T follicular helper cell (primary cell): ENCODE measurements around the gene DMXL1.

Experiments used
- DNase-seq: peaks from one replicate; pipeline ENCODE4 v3.0.0-alpha.2; 2020; ENCODE audit warnings: low read depth
- total RNA-seq, 2 experiments: gene quantifications; one replicate each; lab custom pipeline; 2026; lab: John Stamatoyannopoulos, UW

The DMXL1 gene, protein sequence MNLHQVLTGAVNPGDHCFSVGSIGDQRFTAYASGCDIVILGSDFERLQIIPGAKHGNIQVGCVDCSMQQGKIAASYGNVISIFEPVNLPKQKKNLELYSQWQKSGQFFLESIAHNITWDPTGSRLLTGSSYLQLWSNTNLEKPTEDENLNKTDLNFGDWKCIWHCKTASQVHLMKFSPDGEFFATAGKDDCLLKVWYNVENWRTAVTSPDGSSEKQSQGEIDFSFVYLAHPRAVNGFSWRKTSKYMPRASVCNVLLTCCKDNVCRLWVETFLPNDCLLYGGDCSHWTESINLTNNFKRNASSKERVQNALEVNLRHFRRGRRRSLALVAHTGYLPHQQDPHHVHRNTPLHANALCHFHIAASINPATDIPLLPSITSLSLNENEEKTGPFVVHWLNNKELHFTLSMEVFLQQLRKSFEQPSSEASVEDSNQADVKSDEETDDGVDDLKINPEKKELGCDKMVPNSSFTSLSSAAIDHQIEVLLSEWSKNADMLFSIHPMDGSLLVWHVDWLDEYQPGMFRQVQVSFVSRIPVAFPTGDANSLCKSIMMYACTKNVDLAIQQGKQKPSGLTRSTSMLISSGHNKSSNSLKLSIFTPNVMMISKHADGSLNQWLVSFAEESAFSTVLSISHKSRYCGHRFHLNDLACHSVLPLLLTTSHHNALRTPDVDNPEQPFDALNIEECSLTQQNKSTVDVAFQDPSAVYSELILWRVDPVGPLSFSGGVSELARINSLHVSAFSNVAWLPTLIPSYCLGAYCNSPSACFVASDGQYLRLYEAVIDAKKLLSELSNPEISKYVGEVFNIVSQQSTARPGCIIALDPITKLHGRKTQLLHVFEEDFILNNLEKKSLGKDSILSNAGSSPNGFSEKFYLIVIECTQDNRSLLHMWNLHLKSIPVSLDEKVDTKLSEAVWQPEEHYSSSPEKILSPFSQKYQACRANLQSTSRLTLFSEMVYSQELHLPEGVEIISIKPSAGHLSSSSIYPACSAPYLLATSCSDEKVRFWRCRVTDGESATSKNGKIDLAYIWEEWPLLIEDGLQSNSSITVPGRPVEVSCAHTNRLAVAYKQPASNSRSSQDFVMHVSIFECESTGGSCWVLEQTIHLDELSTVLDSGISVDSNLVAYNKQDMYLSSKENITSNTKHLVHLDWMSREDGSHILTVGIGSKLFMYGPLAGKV (N-terminal part only)
- 75.3 to 89.7 reads per million in 2 experiments for total RNA-seq

DNA sequence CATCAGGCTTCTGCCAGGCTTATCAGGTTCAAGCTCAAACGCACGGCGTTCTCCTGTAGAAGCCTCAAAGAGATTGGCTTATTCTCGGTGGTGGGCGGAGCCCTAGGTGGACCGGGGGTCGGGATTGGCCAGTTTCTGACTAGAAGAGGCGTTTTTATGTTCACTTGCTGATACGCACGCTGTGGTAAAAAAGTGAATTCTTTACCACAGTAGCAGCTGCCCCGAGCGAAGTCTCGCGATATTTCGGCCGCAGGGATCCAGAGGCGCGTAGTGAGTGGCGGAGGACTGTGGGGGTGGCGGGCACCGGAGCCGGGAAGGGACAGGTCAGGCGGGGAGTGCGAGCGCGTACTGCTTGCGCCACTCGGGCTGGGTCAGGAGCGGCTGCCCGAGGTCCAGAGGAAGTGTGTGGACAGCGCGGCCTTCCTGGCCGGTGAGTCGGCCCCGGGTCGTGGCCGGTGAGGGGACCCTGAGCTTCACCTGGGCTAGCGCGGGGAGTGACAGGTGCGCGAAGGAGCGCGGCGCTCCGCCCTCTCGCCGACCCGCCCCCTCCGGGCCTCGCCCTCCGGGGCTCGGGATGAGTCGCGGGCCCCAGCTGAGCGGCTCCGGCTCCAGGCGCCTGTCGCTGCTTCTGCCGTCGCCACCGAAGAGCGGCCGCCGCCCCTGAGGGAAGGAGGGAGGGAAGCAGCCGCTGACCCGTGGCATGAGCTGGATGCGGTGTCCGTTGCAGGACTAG is at the start of gene DMXL1:
DMXL1 (plus strand) TSS at position 260 of the 733 bp plus-strand sequence. CDS start 483 bp downstream, outside the sequence.
- peak; percentile 98 for DNase-seq

DNA sequence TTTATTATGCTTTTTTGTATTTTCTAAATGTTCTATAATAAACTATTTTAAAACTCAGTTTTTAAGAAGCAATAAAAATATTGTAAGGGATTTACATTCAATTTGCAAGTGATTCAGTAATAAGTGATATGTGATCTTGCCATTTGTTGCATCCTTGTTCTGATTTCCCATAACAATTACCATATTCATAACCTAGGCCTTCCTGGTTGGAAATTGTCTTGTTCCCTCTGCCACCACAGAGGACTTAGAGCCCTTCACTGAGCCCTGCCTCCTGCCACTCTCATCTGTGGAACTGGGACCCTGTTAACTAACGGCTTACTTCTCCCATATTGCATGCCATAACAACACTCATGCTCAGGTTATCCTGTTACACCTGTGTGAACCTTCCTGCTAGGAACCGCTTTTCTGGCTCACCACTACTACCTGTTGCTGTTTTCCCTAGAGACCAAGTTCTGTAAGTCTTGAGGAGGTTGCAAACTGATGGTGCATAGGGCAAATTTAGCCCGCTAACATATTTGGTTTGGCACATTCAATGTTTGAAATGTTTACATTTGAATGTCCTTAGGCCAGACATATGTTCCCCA is 49.6 kb upstream of the DMXL1 start:
- DNase-seq: no peak

DNA sequence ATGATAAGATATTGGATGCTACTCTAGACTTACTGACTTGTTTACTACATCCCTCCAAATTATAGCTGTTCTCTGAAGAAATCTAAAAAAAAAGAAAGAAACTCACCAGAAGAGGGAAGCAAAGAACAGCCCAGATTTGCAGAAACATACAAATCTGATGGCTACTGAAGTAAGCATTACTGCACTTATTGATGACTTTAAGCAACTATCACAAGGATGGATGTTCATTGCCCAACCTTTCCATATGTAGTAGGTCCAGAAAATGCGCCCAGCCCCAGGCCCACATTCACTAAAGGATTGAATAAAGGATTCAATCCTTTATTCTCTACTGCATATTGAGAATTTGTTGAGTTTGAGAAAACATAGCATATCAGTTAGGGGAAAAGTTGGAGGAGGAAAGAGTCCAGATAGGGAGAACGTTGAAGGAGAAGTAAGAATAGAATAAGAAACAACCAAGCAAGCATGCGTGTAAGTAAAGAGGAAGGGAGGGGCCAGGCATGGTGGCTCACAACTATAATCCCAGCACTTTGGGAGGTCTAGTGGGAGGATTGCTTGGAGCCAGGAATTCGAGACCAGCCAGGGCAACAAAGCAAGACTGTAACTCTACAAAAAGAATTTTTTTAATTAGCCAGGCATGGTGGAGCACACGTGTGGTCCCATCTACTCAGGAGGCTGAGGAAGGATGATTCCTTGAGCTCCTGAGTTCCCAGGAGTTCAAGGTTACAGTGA is 48.7 kb upstream of the DMXL1 start:
- DNase-seq: no peak

DNA sequence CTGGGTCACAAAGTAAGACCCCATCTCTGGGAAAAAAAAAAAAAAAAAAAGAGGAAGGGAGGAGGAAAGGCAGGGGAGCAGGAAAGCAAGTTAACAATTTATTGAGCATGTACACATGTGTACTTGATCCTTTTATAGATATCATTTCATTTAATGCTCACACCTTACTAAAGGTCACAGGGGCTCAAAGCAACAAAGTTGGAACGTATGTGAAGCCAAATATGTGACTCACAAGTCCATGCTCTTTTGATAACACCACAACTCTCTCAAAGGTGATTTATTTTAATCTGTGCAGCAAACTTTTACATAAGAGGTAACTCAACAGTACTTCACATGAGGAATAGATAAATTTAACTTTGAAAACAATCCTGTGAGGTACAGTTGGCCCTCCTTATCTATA is 48.1 kb upstream of the DMXL1 start:
- no peak for DNase-seq

DNA sequence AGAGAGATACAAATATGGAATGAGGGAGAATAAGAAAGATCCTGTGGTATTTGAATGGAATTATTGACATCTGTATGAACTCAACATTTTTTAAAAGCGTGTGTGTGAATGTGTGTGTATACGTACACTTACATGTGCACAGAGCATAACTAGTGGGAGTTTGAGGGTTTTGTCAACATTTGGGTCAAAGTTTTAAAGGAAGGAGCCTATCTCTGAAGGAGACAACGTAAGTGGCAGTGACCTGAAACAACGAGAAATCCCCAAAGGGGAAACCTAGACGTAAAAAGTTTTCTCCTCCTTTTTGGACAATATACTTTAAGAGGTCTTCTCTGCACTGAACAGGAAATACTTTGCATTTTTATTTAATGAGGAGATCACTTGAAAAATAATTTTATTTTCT is 42.3 kb upstream of the DMXL1 start:
- DNase-seq: no peak

DNA sequence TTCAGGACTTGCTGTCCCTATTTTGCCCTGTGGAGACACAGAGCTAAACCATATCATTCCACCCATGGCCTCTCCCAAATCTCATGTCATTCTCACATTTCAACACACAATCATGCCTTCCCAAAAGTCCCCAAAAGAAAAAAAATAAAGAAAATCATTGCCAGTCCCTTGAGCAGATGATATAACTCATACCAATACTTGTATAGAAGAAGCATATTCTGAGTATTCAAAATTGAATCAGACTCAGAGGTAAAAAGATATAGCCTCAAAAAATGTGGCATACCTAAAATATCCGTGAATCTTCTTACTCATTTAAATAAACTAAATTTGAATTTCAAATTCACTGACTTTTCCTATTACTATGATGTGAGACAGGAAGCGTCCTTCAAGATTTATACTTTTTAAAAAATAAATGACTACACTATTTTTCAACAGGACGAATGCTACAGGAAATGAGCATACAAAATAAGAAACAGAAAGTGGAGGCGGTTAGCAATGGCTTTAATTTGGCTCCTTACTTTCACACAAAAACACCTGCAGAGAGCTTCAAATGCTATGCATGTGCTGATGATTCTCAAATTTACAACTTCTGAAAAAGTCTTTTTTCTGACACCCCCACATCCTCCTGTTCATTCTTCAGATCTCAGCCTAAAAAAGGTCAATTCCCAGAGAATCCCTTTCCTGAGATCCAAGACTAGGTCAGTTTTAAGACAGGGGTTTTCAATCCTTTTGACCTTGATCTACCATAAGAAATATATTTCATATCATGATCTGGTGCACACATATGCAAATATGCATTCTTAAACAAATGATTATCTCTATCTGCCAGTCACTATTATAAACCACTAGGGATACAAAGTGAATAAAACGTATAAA is 39.6 kb upstream of the DMXL1 start:
- no peak for DNase-seq

DNA sequence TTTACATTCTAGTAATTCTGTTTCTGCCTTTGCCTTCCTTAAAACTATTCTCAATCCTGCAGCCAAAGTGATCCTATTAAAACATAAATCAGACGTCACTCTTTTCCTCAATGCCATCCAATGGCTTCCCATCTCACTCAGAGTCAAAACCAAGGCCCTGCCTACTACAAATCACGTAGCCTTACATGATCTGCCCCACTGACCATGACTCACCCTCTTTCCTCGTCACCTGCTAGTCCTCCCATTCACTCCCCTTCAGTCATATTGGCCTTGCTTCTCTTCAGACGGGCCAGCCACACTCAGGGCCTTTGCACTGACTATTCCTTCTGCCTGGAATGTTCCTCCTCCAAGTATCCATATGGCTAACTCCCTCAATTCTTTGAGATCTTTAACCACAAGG is 39.0 kb upstream of the DMXL1 start:
- DNase-seq: no peak

DNA sequence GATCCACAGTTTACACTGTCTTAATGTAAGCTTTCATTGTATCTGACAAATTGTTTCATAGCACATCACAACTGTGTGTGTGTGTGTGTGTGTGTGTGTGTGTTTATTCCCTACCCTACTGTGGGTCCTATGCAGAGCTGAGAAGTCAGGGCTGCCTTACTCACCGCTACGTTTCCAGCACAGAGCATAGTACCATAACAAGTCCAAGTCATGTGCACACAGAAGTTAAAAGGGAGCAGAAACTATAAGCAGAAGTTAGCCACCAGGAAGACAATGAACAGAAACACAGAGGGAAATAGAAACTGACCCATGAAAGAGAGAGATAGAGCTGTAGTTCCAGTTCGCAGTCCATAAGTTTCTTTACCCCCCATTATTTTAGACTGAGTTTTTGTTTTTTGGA is 38.2 kb upstream of the DMXL1 start:
- no peak for DNase-seq

DNA sequence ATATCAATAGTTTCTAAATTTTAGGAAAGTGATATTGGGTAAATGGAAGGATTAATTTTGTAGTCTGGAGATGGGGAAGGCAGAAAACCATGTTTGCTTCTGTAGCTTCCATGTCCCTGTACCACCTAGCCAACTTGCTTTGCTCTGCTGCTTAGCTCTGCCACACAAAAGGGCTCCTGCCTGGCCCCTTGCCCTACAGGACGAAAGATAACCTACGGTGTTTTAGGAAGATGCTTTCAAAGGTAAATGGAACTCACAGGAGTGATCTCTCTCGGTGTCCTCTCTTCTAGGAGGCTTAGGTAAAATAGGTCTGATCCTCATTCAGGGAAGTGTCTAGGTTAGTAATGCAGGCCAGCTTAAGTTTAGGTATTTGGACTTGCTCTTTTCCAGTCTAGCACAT is 37.8 kb upstream of the DMXL1 start:
- DNase-seq: no peak

DNA sequence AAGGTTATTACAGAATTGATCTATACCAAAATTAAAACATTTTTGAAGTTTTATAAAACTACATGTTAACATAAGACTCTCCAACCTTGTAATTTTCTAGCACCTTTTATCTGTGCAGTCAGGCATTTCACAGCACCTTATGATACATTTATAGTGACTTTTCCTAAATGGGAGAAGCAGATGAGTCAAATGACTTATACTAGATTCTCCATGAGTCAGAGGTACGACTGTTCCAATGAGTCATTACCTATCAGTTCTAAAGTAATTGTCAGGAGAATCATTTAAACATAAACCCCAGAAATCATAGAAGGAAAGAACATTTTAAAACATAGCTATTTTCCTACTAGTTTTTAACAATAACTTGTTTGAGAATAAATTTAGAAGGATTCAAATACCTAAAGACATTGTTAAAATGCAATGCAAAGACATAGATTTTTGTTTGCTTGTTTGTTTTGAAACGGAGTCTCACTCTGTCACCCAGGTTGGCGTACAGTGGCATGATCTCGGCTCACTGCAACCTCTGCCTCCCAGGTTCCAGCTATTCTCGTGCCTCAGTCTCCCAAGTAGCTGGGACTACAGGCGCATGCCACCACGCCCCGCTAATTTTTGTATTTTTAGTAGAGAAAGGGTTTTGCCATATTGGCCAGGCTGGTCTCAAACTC is 34.7 kb upstream of the DMXL1 start:
- no peak for DNase-seq

DNA sequence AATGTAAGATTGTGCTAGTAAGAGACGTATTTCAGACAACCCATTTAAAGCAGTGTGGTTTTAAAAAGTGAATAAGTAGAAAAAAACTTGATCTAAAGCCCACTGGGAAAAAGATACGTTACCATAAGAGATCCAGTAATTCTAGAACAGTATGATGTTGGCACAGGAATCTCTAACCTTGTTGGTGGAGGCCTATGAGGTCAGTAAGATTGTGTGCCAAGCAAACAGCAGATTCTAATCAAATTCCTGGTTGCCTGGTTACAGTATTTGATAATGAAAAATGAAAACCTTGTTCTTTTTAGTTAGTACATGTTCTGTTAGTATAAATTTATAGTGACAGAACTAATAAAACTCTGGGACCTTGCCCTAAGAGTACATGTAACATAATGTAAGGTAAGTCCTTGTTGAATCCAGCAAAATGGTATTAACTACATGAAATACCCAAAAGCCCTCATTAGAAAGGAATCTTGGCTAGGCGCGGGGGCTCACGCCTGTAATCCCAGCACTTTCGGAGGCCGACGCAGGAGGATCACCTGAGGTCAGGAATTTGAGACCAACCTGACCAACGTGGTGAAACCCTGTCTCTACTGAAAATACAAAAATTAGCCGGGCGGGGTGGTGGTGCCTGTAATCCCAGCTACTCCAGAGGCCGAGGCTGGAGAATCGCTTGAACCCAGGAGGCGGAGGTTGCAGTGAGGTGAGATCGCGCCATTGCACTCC is 33.2 kb upstream of the DMXL1 start:
- no peak for DNase-seq

DNA sequence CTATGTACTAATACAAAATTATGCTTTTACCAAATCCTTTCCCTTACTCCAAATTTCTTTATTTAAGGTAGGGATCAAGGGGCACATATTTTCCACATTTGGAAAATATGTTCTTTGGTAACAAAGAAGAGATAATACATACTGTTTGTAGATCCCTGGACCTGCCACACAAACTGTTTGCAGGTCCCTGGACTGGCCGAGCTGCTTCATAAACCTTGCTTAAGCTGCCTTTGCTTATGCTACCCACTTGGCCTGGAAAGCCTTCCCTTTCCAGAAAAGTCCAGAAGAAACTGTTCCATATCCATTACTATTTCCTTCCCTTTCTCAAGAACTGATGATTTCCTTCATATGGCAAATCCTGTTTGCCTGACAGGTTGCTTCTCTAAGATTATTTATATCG is 22.6 kb upstream of the DMXL1 start:
- DNase-seq: no peak

DNA sequence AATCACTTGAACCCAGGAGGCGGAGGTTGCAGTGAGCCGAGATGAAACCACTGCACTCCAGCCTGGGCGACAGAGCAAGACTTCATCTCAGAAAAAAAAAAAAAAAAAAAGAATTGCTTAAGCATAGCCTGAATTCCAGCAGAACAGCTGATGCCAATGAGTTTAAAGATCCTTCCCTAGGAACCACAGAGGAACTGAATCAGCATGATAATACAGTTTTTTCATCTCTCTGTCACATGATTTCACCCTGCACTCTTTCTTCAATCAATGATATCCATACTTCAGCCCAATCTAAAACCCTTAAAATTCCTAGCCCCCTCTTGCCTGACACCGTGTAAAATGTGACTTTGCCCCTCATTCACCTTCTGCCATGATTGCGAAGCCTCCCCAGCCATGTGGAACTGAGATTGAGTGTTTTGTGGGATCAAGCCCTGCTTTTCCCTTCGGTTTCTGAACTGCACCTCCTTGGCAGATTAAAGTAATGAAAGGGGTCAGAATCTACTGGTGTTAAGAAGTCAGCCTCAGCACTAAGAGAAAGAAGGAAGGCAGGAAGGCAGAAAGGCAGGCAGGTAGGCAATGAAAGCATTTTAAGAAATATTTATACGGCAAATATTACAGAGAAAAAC is 20.9 kb upstream of the DMXL1 start:
- no peak for DNase-seq

DNA sequence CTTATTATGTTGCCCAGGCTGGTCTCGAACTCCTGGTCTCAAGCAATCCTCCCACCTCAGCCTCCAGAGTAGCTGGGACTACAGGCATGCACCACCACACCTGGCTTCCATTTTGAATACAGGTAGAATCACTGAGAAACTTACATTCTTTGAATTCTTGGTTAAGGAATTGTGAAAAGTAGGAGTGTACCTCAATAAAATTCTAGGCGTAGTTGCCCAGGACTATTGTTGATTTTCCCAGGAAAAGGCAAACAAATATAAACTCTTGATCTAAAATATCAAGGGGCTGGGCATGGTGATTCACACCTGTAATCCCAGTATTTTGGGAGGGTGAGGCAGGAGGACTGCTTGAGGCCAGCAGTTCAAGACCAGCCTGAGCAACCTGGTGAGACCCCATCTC is 16.8 kb upstream of the DMXL1 start:
- no peak for DNase-seq

DNA sequence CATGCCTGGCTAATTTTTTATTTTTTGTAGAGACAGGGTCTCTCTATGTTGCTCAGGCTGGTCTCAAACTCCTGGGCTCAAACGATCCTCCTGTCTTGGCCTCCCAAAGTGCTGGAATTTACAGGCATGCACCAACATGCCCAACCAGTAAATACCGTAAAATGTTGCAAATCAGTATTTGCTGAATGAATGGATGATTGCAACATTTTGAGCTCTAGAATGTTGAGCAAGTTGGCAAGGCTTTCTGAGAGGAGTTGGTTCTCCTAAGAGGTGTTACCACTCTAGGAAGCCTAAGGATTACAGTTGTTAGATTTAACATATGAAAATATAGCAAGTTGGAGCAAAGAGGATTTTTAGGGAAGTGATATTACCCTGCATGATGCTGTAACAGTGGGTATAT is 15.6 kb upstream of the DMXL1 start:
- DNase-seq: no peak

DNA sequence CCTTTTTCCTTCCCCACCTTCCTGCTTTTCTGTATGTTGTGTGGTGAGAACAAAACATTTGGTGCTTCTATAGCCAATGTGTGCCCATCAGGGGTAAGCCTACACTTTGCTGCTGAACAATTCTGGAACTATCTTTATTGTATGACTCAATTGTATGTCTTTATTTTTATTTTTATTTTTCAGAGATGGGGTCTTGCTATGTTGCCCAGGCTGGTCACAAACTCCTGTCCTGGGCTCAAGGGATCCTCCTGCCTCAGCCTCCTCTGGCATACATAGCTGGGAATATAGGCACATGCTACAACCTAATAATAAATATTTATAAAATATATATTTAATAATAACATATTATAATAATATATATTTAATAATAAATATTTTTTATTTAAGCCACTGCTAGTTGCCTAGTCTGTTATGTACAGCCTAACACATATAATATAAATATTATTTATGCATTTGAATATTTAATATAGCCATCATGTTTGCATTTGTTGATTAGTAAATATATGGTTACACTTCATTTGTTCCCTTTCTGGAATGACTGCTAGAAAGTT is 11.8 kb upstream of the DMXL1 start:
- DNase-seq: no peak

DNA sequence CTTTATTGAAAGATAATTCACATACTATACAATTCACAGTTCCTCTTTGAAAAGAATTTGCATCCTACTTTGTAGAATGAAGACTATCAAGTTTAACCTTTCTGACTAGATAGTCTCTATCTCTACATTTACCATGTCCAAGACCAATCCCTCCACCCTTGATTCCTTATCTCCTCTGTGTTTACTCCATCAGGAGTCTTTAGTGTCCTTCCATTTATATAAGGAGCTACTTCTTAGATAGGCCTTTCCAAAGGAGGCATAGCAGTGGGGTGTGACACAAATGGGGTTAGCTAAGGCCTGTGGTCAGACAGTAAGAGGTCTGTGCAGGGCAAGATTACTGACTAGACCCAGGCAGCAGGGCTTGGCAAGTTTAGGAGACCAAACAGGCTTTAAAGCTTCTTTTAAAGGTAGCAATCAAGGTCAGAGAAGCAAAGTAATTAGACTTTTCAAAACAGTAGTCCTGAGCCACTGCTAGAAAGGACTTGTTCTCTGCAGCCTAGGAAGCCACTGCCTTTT is 11.1 kb upstream of the DMXL1 start:
- no peak for DNase-seq
